Hepatocyte (in vitro differentiated cells): ENCODE measurements around the gene BLVRB. TPM values are rescaled to one million over a fixed set of nuclear protein-coding genes. Genes with fewer than 3 reads are reported as not detected.
"Not testable (repeated sequence)": the region's sequence is repeated elsewhere in the genome, so short reads cannot be mapped to it uniquely, and the experiment has no call there.

Source experiments
- DNase-seq: peaks from one replicate; pipeline ENCODE4 v3.0.0-alpha.2; 2016; ENCODE audit warnings: low spot score
- H2AFZ ChIP-seq: fragments of 200-600 bp; sonication (generic); 2 replicates; pipeline ENCODE4 v1.6.0; 2016; ENCODE audit warnings: antibody characterized with exemption, mild to moderate bottlenecking
- H3K27ac ChIP-seq: fragments of 200-600 bp; sonication (generic); 2 replicates; pipeline ENCODE4 v1.5.1; 2016; ENCODE audit warnings: mild to moderate bottlenecking
- H3K27me3 ChIP-seq: fragments of 200-600 bp; sonication (generic); 2 replicates; pipeline ENCODE4 v1.6.1; 2016
- H3K36me3 ChIP-seq: fragments of 200-600 bp; sonication (generic); replicated peaks from 2 replicates; pipeline ENCODE4 v1.5.1; 2016; ENCODE audit warnings: low read depth; ENCODE audit not compliant: insufficient read depth
- H3K4me1 ChIP-seq: fragments of 200-600 bp; sonication (generic); 2 replicates; pipeline ENCODE4 v1.5.1; 2016; ENCODE audit warnings: mild to moderate bottlenecking, moderate library complexity; ENCODE audit not compliant: insufficient read depth
- H3K4me2 ChIP-seq: fragments of 200-600 bp; sonication (generic); 2 replicates; pipeline ENCODE4 v1.6.0; 2016
- H3K4me3 ChIP-seq: fragments of 200-600 bp; sonication (generic); 2 replicates; pipeline ENCODE4 v1.5.1; 2016; ENCODE audit warnings: mild to moderate bottlenecking
- H3K79me2 ChIP-seq: fragments of 200-600 bp; sonication (generic); 2 replicates; pipeline ENCODE4 v1.6.0; 2017; ENCODE audit warnings: mild to moderate bottlenecking
- H3K9me2 ChIP-seq: fragments of 200-600 bp; sonication (generic); replicated peaks from 2 replicates; pipeline ENCODE4 v1.6.0; 2017; ENCODE audit warnings: mild to moderate bottlenecking; ENCODE audit not compliant: insufficient read depth
- H3K9me3 ChIP-seq: fragments of 200-600 bp; sonication (generic); 2 replicates; pipeline ENCODE4 v1.5.1; 2016; ENCODE audit warnings: low read depth, mild to moderate bottlenecking
- H4K20me1 ChIP-seq: fragments of 200-600 bp; sonication (generic); 2 replicates; pipeline ENCODE4 v1.6.0; 2016; ENCODE audit warnings: mild to moderate bottlenecking; ENCODE audit not compliant: insufficient read depth, poor library complexity, severe bottlenecking
- CTCF ChIP-seq: fragments of 200-600 bp; sonication (generic); IDR thresholded peaks from 2 replicates; pipeline ENCODE4 v1.5.1; 2016; ENCODE audit warnings: antibody characterized with exemption, mild to moderate bottlenecking; ENCODE audit not compliant: poor library complexity
- EZH2 ChIP-seq: fragments of 200-600 bp; sonication (generic); IDR thresholded peaks from 2 replicates; pipeline ENCODE4 v1.6.1; 2016; ENCODE audit warnings: antibody characterized with exemption, mild to moderate bottlenecking, borderline replicate concordance
- EZH2phosphoT487 ChIP-seq: fragments of 200-600 bp; sonication (generic); IDR thresholded peaks from one replicate; pipeline ENCODE4 v1.6.1; 2018; ENCODE audit warnings: antibody characterized with exemption, mild to moderate bottlenecking, low read depth, moderate library complexity; ENCODE audit not compliant: unreplicated experiment, severe bottlenecking
- WGBS: methylation state at CpG from one replicate; pipeline ENCODE4 v1.1.6; 2016; ENCODE audit warnings: low lambda C conversion rate; ENCODE audit errors: missing lambda C conversion rate; 5-methylcytosine and 5-hydroxymethylcytosine counted together
- polyA plus RNA-seq: library from polyadenylated mRNA; unstranded; fragments of >200 nt; fragmentation: Nextera tagmentation; extraction: Ambion mirVana; gene quantifications from 2 replicates; pipeline ENCODE4 v1.2.1, GENCODE V29; 2016
- total RNA-seq: library from RNA; depleted of rRNA; stranded (reverse); fragments of >200 nt; gene quantifications from 2 replicates; pipeline ENCODE4 v1.2.3, GENCODE V29; 2014

Gene BLVRB
- total and polyA plus RNA-seq, 2 experiments from 2014 or later = 114 to 157 TPM

- Histone ChIP-seq H4K20me1 (no peaks in the 10 kb centered on the region), H3K4me3 (peak overlapping the region; percentile 35), H2AFZ (no peak overlapping the region), H3K79me2 (peaks cover 18% of the 10 kb centered on the region), H3K4me2 (peak overlapping the region; percentile 79), H3K4me1 (peaks cover 5% of the 10 kb centered on the region), H3K36me3 (no peaks in the 10 kb centered on the region), H3K9me3 (no peaks in the 10 kb centered on the region), H3K9me2 (no peaks in the 10 kb centered on the region), H3K27ac (peak overlapping the region; percentile 88), H3K27me3 (peaks cover 9% of the 10 kb centered on the region)
- WGBS = 28% methylated on average over 11 of the region's 11 CpGs
- peak; percentile 68 for TF ChIP-seq CTCF
- no peak for TF ChIP-seq EZH2phosphoT487
- no peak for TF ChIP-seq EZH2
- DNase-seq = peak; percentile 94
Observed at GRCh38 chr19:40464059-40465024, 1.2 kb downstream of the BLVRB start.

- Histone ChIP-seq H3K4me2 (peak overlapping the region; percentile 26), H3K27ac (peak overlapping the region; percentile 88), H3K79me2 (peaks cover 18% of the 10 kb centered on the region)
- H4K20me1 ChIP-seq, H3K9me2 ChIP-seq, DNase-seq, H3K27me3 ChIP-seq, H3K4me3 ChIP-seq, H3K36me3 ChIP-seq, H3K9me3 ChIP-seq, H3K4me1 ChIP-seq, H2AFZ ChIP-seq: not testable (repeated sequence)
- WGBS = 93% methylated on average over 12 of the region's 12 CpGs
Observed at GRCh38 chr19:40463587-40464037, 1.9 kb downstream of the BLVRB start.

GRCh38 chr19:40461669-40462221 lies 3.8 kb downstream of the BLVRB start:
- H2AFZ ChIP-seq = no peak overlapping the region
- no peak overlapping the region for H3K4me2 ChIP-seq
- H3K27me3 ChIP-seq = no peaks in the 10 kb centered on the region
- no peak overlapping the region for H3K27ac ChIP-seq
- H3K9me3 ChIP-seq = no peaks in the 10 kb centered on the region
- H3K36me3 ChIP-seq = no peaks in the 10 kb centered on the region
- TF ChIP-seq CTCF = no peak
- TF ChIP-seq EZH2 = no peak
- TF ChIP-seq EZH2phosphoT487 = no peak
- peaks cover 5% of the 10 kb centered on the region for H3K4me1 ChIP-seq
- no peak for DNase-seq
- H3K79me2 ChIP-seq = peaks cover 18% of the 10 kb centered on the region
- H4K20me1 ChIP-seq = no peaks in the 10 kb centered on the region
- 89% methylated on average over 7 of the region's 7 CpGs for WGBS
- H3K9me2 ChIP-seq = no peaks in the 10 kb centered on the region
- H3K4me3 ChIP-seq = no peak overlapping the region

- H2AFZ ChIP-seq = no peak overlapping the region
- peaks cover 5% of the 10 kb centered on the region for H3K4me1 ChIP-seq
- WGBS = 93% methylated on average over 3 of the region's 3 CpGs
- no peak for DNase-seq
- H3K9me3 ChIP-seq = no peaks in the 10 kb centered on the region
- TF ChIP-seq EZH2phosphoT487 = no peak
- TF ChIP-seq CTCF = no peak
- TF ChIP-seq EZH2 = no peak
- H3K27me3 ChIP-seq = no peaks in the 10 kb centered on the region
- H3K4me3 ChIP-seq = no peak overlapping the region
- H3K9me2 ChIP-seq = no peaks in the 10 kb centered on the region
- H3K36me3 ChIP-seq = no peaks in the 10 kb centered on the region
- H3K4me2 ChIP-seq = no peak overlapping the region
- no peak overlapping the region for H3K27ac ChIP-seq
- no peaks in the 10 kb centered on the region for H4K20me1 ChIP-seq
- H3K79me2 ChIP-seq = peaks cover 18% of the 10 kb centered on the region
Observed at GRCh38 chr19:40460185-40460584, 5.4 kb downstream of the BLVRB start.
